ENCODE measurements around the gene HIVEP3.

The HIVEP3 gene

GRCh38 chr1:41500781-41501518 lies 417.8 kb downstream of the HIVEP3 start:
- Histone ChIP-seq H3K9ac (ENCODE audit: insufficient read length) (no peak overlapping the region), H3K36me3 (ENCODE audit: insufficient read depth, low read length) (no peaks in the 10 kb centered on the region), H3K9me3 (ENCODE audit: low read depth, low read length) (no peaks in the 10 kb centered on the region), H3K27ac (no peak overlapping the region), H3K4me3 (no peak overlapping the region)
- DNase-seq (ENCODE audit: low read depth, low spot score): no peak
- TF ChIP-seq POLR2AphosphoS5 (IDR thresholded peaks at IDR 0.05; ENCODE audit: borderline replicate concordance, low read depth, low read length) (no peak), FOXP2 (optimal IDR thresholded peaks at IDR 0.05; ENCODE audit: control extremely low read depth, extremely low read length, insufficient read depth) (no peak)

GRCh38 chr1:41500378-41500777 lies 418.3 kb downstream of the HIVEP3 start:
- no peak for TF ChIP-seq EZH2 (IDR thresholded peaks at IDR 0.05)
- no peak for TF ChIP-seq FOXP2 (optimal IDR thresholded peaks at IDR 0.05; ENCODE audit: control extremely low read depth, extremely low read length, insufficient read depth)
- no peak for TF ChIP-seq POLR2AphosphoS5 (IDR thresholded peaks at IDR 0.05; ENCODE audit: borderline replicate concordance, low read depth, low read length)
- Histone ChIP-seq H3K36me3 (ENCODE audit: insufficient read depth, low read length) (no peaks in the 10 kb centered on the region), H3K9me3 (ENCODE audit: low read depth, low read length) (no peaks in the 10 kb centered on the region), H3K4me3 (no peak overlapping the region), H3K9ac (ENCODE audit: insufficient read length) (no peak overlapping the region), H3K27ac (no peak overlapping the region)
- DNase-seq (ENCODE audit: low read depth, low spot score): no peak

GRCh38 chr1:41499591-41499990 lies 419.1 kb downstream of the HIVEP3 start:
- no peak for DNase-seq (ENCODE audit: low read depth, low spot score)
- TF ChIP-seq EZH2 (IDR thresholded peaks at IDR 0.05): no peak
- no peak for TF ChIP-seq FOXP2 (optimal IDR thresholded peaks at IDR 0.05; ENCODE audit: control extremely low read depth, extremely low read length, insufficient read depth)
- no peak for TF ChIP-seq POLR2AphosphoS5 (IDR thresholded peaks at IDR 0.05; ENCODE audit: borderline replicate concordance, low read depth, low read length)
- Histone ChIP-seq H3K9me3 (ENCODE audit: low read depth, low read length) (no peaks in the 10 kb centered on the region), H3K27ac (no peak overlapping the region), H3K4me3 (no peak overlapping the region), H3K36me3 (ENCODE audit: insufficient read depth, low read length) (no peaks in the 10 kb centered on the region), H3K9ac (ENCODE audit: insufficient read length) (no peak overlapping the region)

- no peak for DNase-seq (ENCODE audit: low read depth, low spot score)
- H3K9me3 ChIP-seq (ENCODE audit: low read depth, low read length): no peaks in the 10 kb centered on the region
- H3K36me3 ChIP-seq (ENCODE audit: insufficient read depth, low read length): no peaks in the 10 kb centered on the region
- no peak for TF ChIP-seq POLR2AphosphoS5 (IDR thresholded peaks at IDR 0.05; ENCODE audit: borderline replicate concordance, low read depth, low read length)
- no peak for TF ChIP-seq FOXP2 (optimal IDR thresholded peaks at IDR 0.05; ENCODE audit: control extremely low read depth, extremely low read length, insufficient read depth)
- TF ChIP-seq EZH2 (IDR thresholded peaks at IDR 0.05): no peak
- no peak overlapping the region for H3K4me3 ChIP-seq
- H3K9ac ChIP-seq (ENCODE audit: insufficient read length): no peak overlapping the region
- H3K27ac ChIP-seq: no peak overlapping the region
Measured at GRCh38 chr1:41498804-41499203, 419.9 kb downstream of the HIVEP3 start.

- Histone ChIP-seq H3K9me3 (ENCODE audit: low read depth, low read length) (no peaks in the 10 kb centered on the region), H3K4me3 (no peak overlapping the region), H3K36me3 (ENCODE audit: insufficient read depth, low read length) (no peaks in the 10 kb centered on the region), H3K9ac (ENCODE audit: insufficient read length) (no peak overlapping the region), H3K27ac (no peak overlapping the region)
- DNase-seq (ENCODE audit: low read depth, low spot score): no peak
- TF ChIP-seq EZH2 (IDR thresholded peaks at IDR 0.05) (no peak), POLR2AphosphoS5 (IDR thresholded peaks at IDR 0.05; ENCODE audit: borderline replicate concordance, low read depth, low read length) (no peak), FOXP2 (optimal IDR thresholded peaks at IDR 0.05; ENCODE audit: control extremely low read depth, extremely low read length, insufficient read depth) (no peak)
Measured at GRCh38 chr1:41498391-41498790, 420.3 kb downstream of the HIVEP3 start.

GRCh38 chr1:41497461-41498030 lies 421.2 kb downstream of the HIVEP3 start:
- Histone ChIP-seq H3K9me3 (ENCODE audit: low read depth, low read length) (no peaks in the 10 kb centered on the region), H3K9ac (ENCODE audit: insufficient read length) (no peak overlapping the region), H3K4me3 (no peak overlapping the region), H3K27ac (no peak overlapping the region), H3K36me3 (ENCODE audit: insufficient read depth, low read length) (no peaks in the 10 kb centered on the region)
- no peak for DNase-seq (ENCODE audit: low read depth, low spot score)
- TF ChIP-seq EZH2 (IDR thresholded peaks at IDR 0.05) (no peak), POLR2AphosphoS5 (IDR thresholded peaks at IDR 0.05; ENCODE audit: borderline replicate concordance, low read depth, low read length) (no peak), FOXP2 (optimal IDR thresholded peaks at IDR 0.05; ENCODE audit: control extremely low read depth, extremely low read length, insufficient read depth) (no peak)

- DNase-seq (ENCODE audit: low read depth, low spot score): no peak
- no peaks in the 10 kb centered on the region for H3K9me3 ChIP-seq (ENCODE audit: low read depth, low read length)
- no peak overlapping the region for H3K4me3 ChIP-seq
- no peaks in the 10 kb centered on the region for H3K36me3 ChIP-seq (ENCODE audit: insufficient read depth, low read length)
- no peak overlapping the region for H3K27ac ChIP-seq
- H3K9ac ChIP-seq (ENCODE audit: insufficient read length): no peak overlapping the region
- no peak for TF ChIP-seq EZH2 (IDR thresholded peaks at IDR 0.05)
- no peak for TF ChIP-seq FOXP2 (optimal IDR thresholded peaks at IDR 0.05; ENCODE audit: control extremely low read depth, extremely low read length, insufficient read depth)
- no peak for TF ChIP-seq POLR2AphosphoS5 (IDR thresholded peaks at IDR 0.05; ENCODE audit: borderline replicate concordance, low read depth, low read length)
Measured at GRCh38 chr1:41497056-41497440, 421.7 kb downstream of the HIVEP3 start.

GRCh38 chr1:41496080-41497055 lies 422.4 kb downstream of the HIVEP3 start:
- Histone ChIP-seq H3K9me3 (ENCODE audit: low read depth, low read length) (no peaks in the 10 kb centered on the region), H3K27ac (no peak overlapping the region), H3K36me3 (ENCODE audit: insufficient read depth, low read length) (no peaks in the 10 kb centered on the region), H3K9ac (ENCODE audit: insufficient read length) (no peak overlapping the region), H3K4me3 (no peak overlapping the region)
- DNase-seq (ENCODE audit: low read depth, low spot score): no peak
- TF ChIP-seq EZH2 (IDR thresholded peaks at IDR 0.05) (no peak), POLR2AphosphoS5 (IDR thresholded peaks at IDR 0.05; ENCODE audit: borderline replicate concordance, low read depth, low read length) (no peak), FOXP2 (optimal IDR thresholded peaks at IDR 0.05; ENCODE audit: control extremely low read depth, extremely low read length, insufficient read depth) (no peak)
